Vagina (tissue), 2 donors: ENCODE results near the gene C2orf49. TPM values are rescaled to one million over a fixed set of nuclear protein-coding genes. Genes with fewer than 3 reads are reported as not detected.

Experiments
- DNase-seq, 2 donors: peaks; one replicate each; pipeline ENCODE4 v3.0.0-alpha.2; 2017; ENCODE audit errors: extremely low spot score in 2 of 2
- H3K27ac ChIP-seq: fragments of 200-600 bp; sonication (generic); one replicate; pipeline ENCODE4 v1.5.1; 2019
- H3K27me3 ChIP-seq: fragments of 200-600 bp; sonication (generic); one replicate; pipeline ENCODE4 v1.5.1; 2019
- H3K36me3 ChIP-seq, 2 donors: fragments of 200-600 bp; sonication (generic); one replicate each; pipeline ENCODE4 v1.5.1; 2017 to 2019
- H3K4me1 ChIP-seq: fragments of 200-600 bp; sonication (generic); one replicate; pipeline ENCODE4 v1.5.1; 2019
- H3K4me3 ChIP-seq, 2 donors: fragments of 200-600 bp; sonication (generic); 1 replicate in 1 of 2; 2 replicates in 1 of 2; pipeline ENCODE4 v1.5.1; 2016 to 2019
- H3K9me3 ChIP-seq: fragments of 200-600 bp; sonication (generic); one replicate; pipeline ENCODE4 v1.5.1; 2019
- CTCF ChIP-seq, 3 experiments: fragments of 450-650 bp in 2 of 3; fragments of 200-600 bp in 1 of 3; sonication (generic) in 1 of 3; IDR thresholded peaks; one replicate each; pipeline ENCODE4 v1.5.1; 2017 to 2019; ENCODE audit warnings: antibody characterized with exemption in 3 of 3, mild to moderate bottlenecking in 2 of 3, moderate library complexity in 2 of 3
- POLR2A ChIP-seq, 2 donors: fragments of 450-650 bp; IDR thresholded peaks; one replicate each; pipeline ENCODE4 v1.6.1; 2017; ENCODE audit warnings: antibody characterized with exemption in 2 of 2, mild to moderate bottlenecking in 2 of 2, moderate library complexity in 2 of 2
- POLR2AphosphoS5 ChIP-seq, 2 donors: sonication (generic); formaldehyde crosslinking; IDR thresholded peaks; one replicate each; pipeline ENCODE4 v1.9.0; 2017; ENCODE audit warnings: antibody characterized with exemption in 2 of 2, mild to moderate bottlenecking in 2 of 2, low read depth in 1 of 2; ENCODE audit not compliant: insufficient read depth in 1 of 2
- intact Hi-C: fragments of 100-400 bp; cut with DNase I; formaldehyde crosslinking; loops from one replicate; pipeline ENCODE4 v1.15.1; 2023
- total RNA-seq: library from RNA; depleted of rRNA; stranded (reverse); fragments of >200 nt; gene quantifications from one replicate; pipeline ENCODE4 v1.2.3, GENCODE V29; 2016

C2orf49 gene
- total RNA-seq, 1 donor from 2014 or later, result 14.0 TPM

DNA sequence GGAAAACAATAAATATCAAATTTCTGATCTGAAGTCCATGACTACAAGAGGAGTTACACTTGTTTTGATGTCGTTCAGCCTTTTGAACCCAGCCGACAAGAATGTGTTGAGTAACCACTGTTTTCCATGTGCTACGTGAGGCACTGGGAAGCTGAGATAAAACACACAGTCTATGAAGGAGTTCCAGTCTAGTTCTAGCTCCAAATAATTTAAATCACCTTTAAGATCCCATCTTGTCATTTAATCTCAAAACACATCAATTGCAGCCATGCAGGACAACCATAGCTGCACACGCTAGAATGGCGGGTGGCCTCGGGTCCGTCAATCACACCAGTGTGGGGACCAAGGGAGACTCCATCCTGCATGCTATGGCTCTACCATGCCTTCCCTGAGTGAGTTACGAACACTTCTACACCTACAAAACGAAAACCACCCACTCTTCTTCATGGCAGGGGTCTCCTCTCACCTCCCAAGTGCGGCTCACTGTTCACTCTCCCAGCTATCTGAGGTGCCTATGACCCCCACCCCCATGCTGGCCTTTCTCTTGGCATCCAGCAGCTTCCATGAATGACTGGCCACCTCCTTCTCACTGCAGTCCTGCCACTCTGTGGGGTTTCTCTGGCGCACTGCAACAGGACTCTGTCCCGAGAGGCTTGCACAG lies 57.7 kb downstream of the C2orf49 start:
- intact Hi-C loops, result no loop called here

DNA sequence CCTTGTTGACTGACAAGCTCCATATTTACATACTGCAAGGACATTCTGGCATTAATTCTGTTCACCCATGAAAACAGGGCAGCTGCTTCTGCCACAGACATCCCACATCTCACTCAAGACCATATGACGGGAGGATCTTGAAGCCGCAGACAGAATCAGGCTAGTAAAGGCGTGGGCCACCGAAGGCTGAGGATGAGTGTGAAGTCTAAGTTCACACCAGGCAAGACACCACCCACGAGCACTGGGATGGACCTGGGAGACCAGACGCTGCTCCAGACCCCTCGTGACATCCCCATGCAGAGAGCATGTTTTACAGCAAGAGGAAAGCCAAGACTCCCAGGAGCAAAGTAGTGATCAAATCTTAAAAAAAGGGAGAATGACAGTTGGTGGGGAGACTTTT lies 58.4 kb downstream of the C2orf49 start:
- intact Hi-C loops, result no loop called here
- H3K36me3 ChIP-seq, result peaks cover 0 to 4% of the 10 kb centered on the region in 2 donors
- peaks cover 21% of the 10 kb centered on the region for H3K4me1 ChIP-seq
- H3K27me3 ChIP-seq, result no peaks in the 10 kb centered on the region
- DNase-seq, result no peak
- peak overlapping the region in 1 of 2 donors; percentile 84 for H3K4me3 ChIP-seq
- TF ChIP-seq CTCF (IDR thresholded peaks at IDR 0.05) (no peak), POLR2A (IDR thresholded peaks at IDR 0.05) (no peak), POLR2AphosphoS5 (IDR thresholded peaks at IDR 0.05; ENCODE audit: insufficient read depth in 1 of 2, low read depth in 1 of 2) (no peak)
- H3K27ac ChIP-seq, result peak overlapping the region; percentile 53
- no peaks in the 10 kb centered on the region for H3K9me3 ChIP-seq

More for the DNA sequence above, 57.7 kb downstream of the C2orf49 start:
- Histone ChIP-seq H3K27ac (no peak overlapping the region), H3K4me1 (peaks cover 21% of the 10 kb centered on the region), H3K36me3 (peaks cover 0 to 4% of the 10 kb centered on the region in 2 donors), H3K4me3 (no peak overlapping the region), H3K27me3 (no peaks in the 10 kb centered on the region), H3K9me3 (no peaks in the 10 kb centered on the region)
- no peak for DNase-seq
- no peak for TF ChIP-seq POLR2A (IDR thresholded peaks at IDR 0.05)
- no peak for TF ChIP-seq CTCF (IDR thresholded peaks at IDR 0.05)

DNA sequence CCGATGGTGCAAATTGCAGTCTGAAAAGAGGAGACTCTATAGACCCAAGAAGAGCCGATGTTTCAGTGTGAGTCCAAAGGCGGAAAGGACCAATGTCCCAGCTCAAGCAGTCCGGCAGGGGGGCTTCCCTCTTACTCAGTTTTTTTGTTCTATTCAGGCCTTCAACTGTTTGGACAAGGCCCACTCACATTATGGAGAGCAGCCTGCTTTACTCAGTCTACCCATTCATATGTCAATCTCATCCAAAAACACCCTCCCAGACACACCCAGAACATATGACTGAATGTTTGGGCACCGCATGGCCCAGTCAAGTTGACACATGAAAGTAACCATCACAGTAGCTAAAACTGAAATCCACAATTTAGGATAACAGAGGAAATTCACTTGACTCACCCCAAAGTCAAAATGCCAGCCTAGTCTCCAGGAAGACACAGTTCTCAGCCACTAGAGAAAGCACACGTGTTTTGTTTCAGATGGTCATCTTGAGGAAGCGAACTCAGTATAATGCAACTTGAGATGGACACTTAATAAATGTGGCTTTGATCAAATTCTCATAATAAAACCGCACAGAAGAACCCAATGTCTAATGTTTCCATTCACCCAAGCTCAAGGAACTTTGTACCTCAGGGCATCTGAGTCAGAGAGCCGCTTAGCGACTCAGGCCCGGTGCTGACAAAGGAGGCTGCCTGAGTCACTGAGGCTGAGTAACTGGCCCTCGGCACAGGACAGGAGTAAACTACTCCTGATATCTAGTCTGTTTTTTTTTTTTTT lies 59.1 kb downstream of the C2orf49 start:
- Histone ChIP-seq H3K9me3 (no peaks in the 10 kb centered on the region), H3K27ac (peak overlapping the region; percentile 53), H3K36me3 (peaks cover 0 to 4% of the 10 kb centered on the region in 2 donors), H3K4me3 (peak overlapping the region in 1 of 2 donors; percentile 84), H3K4me1 (peaks cover 21% of the 10 kb centered on the region), H3K27me3 (no peaks in the 10 kb centered on the region)
- intact Hi-C loops, result no loop called here
- DNase-seq, result no peak
- TF ChIP-seq CTCF (IDR thresholded peaks at IDR 0.05) (no peak), POLR2AphosphoS5 (IDR thresholded peaks at IDR 0.05; ENCODE audit: insufficient read depth in 1 of 2, low read depth in 1 of 2) (peak in 1 of 2 donors; percentile 36)

GRCh38 chr2:105397025-105397722 lies 59.8 kb downstream of the C2orf49 start:
- H3K4me1 ChIP-seq, result peaks cover 21% of the 10 kb centered on the region
- peak overlapping the region; percentile 53 for H3K27ac ChIP-seq
- DNase-seq, result no peak
- TF ChIP-seq POLR2AphosphoS5 (IDR thresholded peaks at IDR 0.05; ENCODE audit: insufficient read depth in 1 of 2, low read depth in 1 of 2), result no peak
- no peak for TF ChIP-seq CTCF (IDR thresholded peaks at IDR 0.05)
- no peak for TF ChIP-seq POLR2A (IDR thresholded peaks at IDR 0.05)
- H3K9me3 ChIP-seq, result no peaks in the 10 kb centered on the region
- no peaks in the 10 kb centered on the region for H3K27me3 ChIP-seq
- peaks cover 0 to 4% of the 10 kb centered on the region in 2 donors for H3K36me3 ChIP-seq
- intact Hi-C loops, result no loop called here
- H3K4me3 ChIP-seq, result peak overlapping the region; percentile 14 to 84
